GM12878 (cell line): Measurements from ENCODE around the gene PRSS56. TPM values are rescaled to one million over a fixed set of nuclear protein-coding genes. Genes with fewer than 3 reads are reported as not detected.

Source experiments
- ATAC-seq: fragments of 200-7000 bp; cut with Tn5 transposase; 3 replicates; pipeline ENCODE4 v1.9.1; 2020; ENCODE audit warnings: mild to moderate bottlenecking, moderate library complexity
- BruUV-seq: library from RNA; stranded (reverse); fragments of 400-500 nt; replicated peaks from 2 replicates; lab custom pipeline; 2021; lab: Mats Ljungman, UMichigan
- CTCF ChIA-PET: fragments of 300-600 bp; sonication (Branson Sonifier 250); formaldehyde crosslinking; extraction: SDS; loops from one replicate; lab custom pipeline; 2021; ENCODE audit warnings: inconsistent platforms; lab: Yijun Ruan, JAX
- POLR2A ChIA-PET: fragments of 350-600 bp; formaldehyde crosslinking; extraction: SDS; loops from one replicate; lab custom pipeline; 2021; ENCODE audit warnings: inconsistent platforms; lab: Charles Lee
- RAD21 ChIA-PET: fragments of 300-600 bp; sonication (Branson Sonifier 250); formaldehyde crosslinking; loops from one replicate; lab custom pipeline; 2023; ENCODE audit warnings: antibody characterized with exemption; ENCODE audit not compliant: unreplicated experiment; lab: Charles Lee
- SMC1A ChIA-PET: fragments of 300-600 bp; sonication (Branson Sonifier 250); formaldehyde crosslinking; loops from one replicate; lab custom pipeline; 2023; ENCODE audit not compliant: unreplicated experiment, uncharacterized antibody; lab: Charles Lee
- DNase-seq: peaks from one replicate; pipeline ENCODE4 v3.0.0-alpha.2; 2011; ENCODE audit warnings: low read depth, low spot score
- FAIRE-seq: peaks from 3 replicates; lab custom pipeline; 2011; peaks lifted over from hg19 to GRCh38; lab: Jason Lieb, UNC
- H2AFZ ChIP-seq: 2 replicates; pipeline ENCODE4 v1.6.0; 2011; ENCODE audit warnings: low read depth, low read length, control low read depth; ENCODE audit not compliant: control insufficient read depth
- H3K27ac ChIP-seq: 2 replicates; pipeline ENCODE4 v1.5.1; 2011; ENCODE audit warnings: control low read depth; ENCODE audit not compliant: control insufficient read depth, insufficient read depth
- H3K27me3 ChIP-seq, 2 experiments: replicated peaks in 1 of 2; 2 replicates each; pipeline versions ENCODE4 v1.6.0 to v1.6.1; 2011; ENCODE audit warnings: low read length in 1 of 2; ENCODE audit not compliant: control insufficient read depth in 2 of 2, insufficient read depth in 2 of 2
- H3K36me3 ChIP-seq, 2 experiments: 2 replicates each; pipeline ENCODE4 v1.5.1; 2011; ENCODE audit warnings: low read length in 1 of 2; ENCODE audit not compliant: control insufficient read depth in 2 of 2, insufficient read depth in 2 of 2
- H3K4me1 ChIP-seq: 2 replicates; pipeline ENCODE4 v1.6.1; 2011; ENCODE audit warnings: mild to moderate bottlenecking, low read length, moderate library complexity, mixed read lengths; ENCODE audit not compliant: control insufficient read depth, insufficient read depth
- H3K4me2 ChIP-seq: 2 replicates; pipeline ENCODE4 v1.6.0; 2011; ENCODE audit warnings: control low read depth; ENCODE audit not compliant: control insufficient read depth, insufficient read depth
- H3K4me3 ChIP-seq: fragments of 200-600 bp; sonication (generic); 2 replicates; pipeline ENCODE4 v1.5.1; 2016
- H3K79me2 ChIP-seq: 2 replicates; pipeline ENCODE4 v1.6.0; 2011; ENCODE audit warnings: low read length; ENCODE audit not compliant: control insufficient read depth, insufficient read depth
- H3K9ac ChIP-seq: 2 replicates; pipeline ENCODE4 v1.8.0; 2011; ENCODE audit warnings: low read length, control low read depth, mixed read lengths; ENCODE audit not compliant: control insufficient read depth, insufficient read depth
- H3K9me3 ChIP-seq: replicated peaks from 3 replicates; pipeline ENCODE4 v1.5.1; 2011; ENCODE audit warnings: mild to moderate bottlenecking, low read length; ENCODE audit not compliant: control insufficient read depth, insufficient read depth
- H4K20me1 ChIP-seq: 2 replicates; pipeline ENCODE4 v1.6.0; 2011; ENCODE audit not compliant: control insufficient read depth, insufficient read depth
- BACH1 ChIP-seq: fragments of 450-650 bp; IDR thresholded peaks from 2 replicates; pipeline ENCODE4 v1.6.1; 2017; ENCODE audit warnings: mild to moderate bottlenecking, borderline replicate concordance
- CBX3 ChIP-seq: fragments of 200-600 bp; sonication (generic); IDR thresholded peaks from 2 replicates; pipeline ENCODE4 v1.6.1; 2016; ENCODE audit warnings: low read depth, borderline replicate concordance
- CEBPB ChIP-seq, 2 experiments: fragments of 150-350 bp in 1 of 2; IDR thresholded peaks; 2 replicates each; pipeline ENCODE4 v1.6.1; 2012 to 2014; ENCODE audit warnings: low read depth in 2 of 2, low read length in 2 of 2, borderline replicate concordance in 1 of 2, inconsistent platforms in 1 of 2
- CREB1 ChIP-seq: IDR thresholded peaks from 2 replicates; pipeline ENCODE4 v1.6.1; 2012; ENCODE audit warnings: low read depth, mild to moderate bottlenecking, inconsistent platforms
- KLF5 ChIP-seq: fragments of 450-650 bp; IDR thresholded peaks from 2 replicates; pipeline ENCODE4 v1.6.1; 2014; ENCODE audit warnings: mild to moderate bottlenecking; ENCODE audit not compliant: partially characterized antibody
- LARP7 ChIP-seq: fragments of 450-650 bp; IDR thresholded peaks from 2 replicates; pipeline ENCODE4 v1.6.1; 2017; ENCODE audit warnings: mild to moderate bottlenecking
- MEF2A ChIP-seq: IDR thresholded peaks from 2 replicates; pipeline ENCODE4 v1.6.1; 2011; ENCODE audit warnings: low read depth, mild to moderate bottlenecking, low read length, moderate library complexity; ENCODE audit not compliant: insufficient read depth
- MTA2 ChIP-seq: fragments of 450-650 bp; IDR thresholded peaks from 2 replicates; pipeline ENCODE4 v1.6.1; 2016; ENCODE audit warnings: low read depth, mild to moderate bottlenecking, moderate library complexity
- NFYA ChIP-seq: IDR thresholded peaks from 2 replicates; pipeline ENCODE4 v1.6.1; 2011; ENCODE audit warnings: low read depth, mild to moderate bottlenecking, low read length, improper control_type of control experiment, borderline replicate concordance
- PAX8 ChIP-seq: fragments of 450-650 bp; IDR thresholded peaks from 2 replicates; pipeline ENCODE4 v1.6.1; 2017; ENCODE audit warnings: mild to moderate bottlenecking, moderate library complexity
- POLR2A ChIP-seq: IDR thresholded peaks from 2 replicates; pipeline ENCODE4 v1.6.1; 2011; ENCODE audit warnings: low read depth, mild to moderate bottlenecking, low read length
- RB1 ChIP-seq: fragments of 450-650 bp; formaldehyde crosslinking; IDR thresholded peaks from 2 replicates; pipeline ENCODE4 v1.6.1; 2017; ENCODE audit warnings: mild to moderate bottlenecking, borderline replicate concordance
- RELA ChIP-seq: fragments of 450-650 bp; IDR thresholded peaks from 2 replicates; pipeline ENCODE4 v1.8.0; 2014; ENCODE audit warnings: borderline replicate concordance; ENCODE audit not compliant: partially characterized antibody
- RFX5 ChIP-seq: IDR thresholded peaks from 2 replicates; pipeline ENCODE4 v1.6.1; 2011; ENCODE audit warnings: low read depth, low read length, improper control_type of control experiment
- SIN3A ChIP-seq: IDR thresholded peaks from 2 replicates; pipeline ENCODE4 v1.6.1; 2012; ENCODE audit warnings: low read depth, low read length, improper control_type of control experiment
- SRF ChIP-seq, 2 experiments: IDR thresholded peaks; 2 replicates each; pipeline ENCODE4 v1.6.1; 2011; ENCODE audit warnings: low read depth in 2 of 2, low read length in 2 of 2, mild to moderate bottlenecking in 1 of 2, moderate library complexity in 1 of 2
- STAT3 ChIP-seq: IDR thresholded peaks from 2 replicates; pipeline ENCODE4 v1.6.1; 2011; ENCODE audit warnings: low read depth, low read length, improper control_type of control experiment
- ZNF207 ChIP-seq: fragments of 450-650 bp; IDR thresholded peaks from 2 replicates; pipeline ENCODE4 v1.6.1; 2014; ENCODE audit warnings: antibody characterized with exemption, mild to moderate bottlenecking, borderline replicate concordance
- ZZZ3 ChIP-seq: IDR thresholded peaks from 2 replicates; pipeline ENCODE4 v1.6.1; 2011; ENCODE audit warnings: low read depth; ENCODE audit not compliant: control insufficient read depth, insufficient read length
- WGBS: methylation state at CpG from one replicate; pipeline ENCODE4 v1.1.6; 2016; ENCODE audit warnings: low lambda C conversion rate; ENCODE audit not compliant: insufficient replicate concordance, insufficient coverage; ENCODE audit errors: missing lambda C conversion rate; 5-methylcytosine and 5-hydroxymethylcytosine counted together
- in situ Hi-C: fragments of 300-500 bp; cut with MboI; formaldehyde crosslinking; loops from 9 replicates; pipeline ENCODE4 v1.14.3; 2018; ENCODE audit warnings: mixed read lengths
- intact Hi-C: fragments of 100-400 bp; cut with micrococcal nuclease; formaldehyde crosslinking; loops from one replicate; pipeline ENCODE4 v1.14.2; 2022; ENCODE audit not compliant: unreplicated experiment
- polyA plus RNA-seq, 11 experiments: library from polyadenylated mRNA; depleted of rRNA in 4 of 11; unstranded in 6 of 11; stranded (reverse) in 5 of 11; fragments of >200 nt; fragmentation: Nextera tagmentation in 4 of 11; fragmentation: Illumina TruSeq in 1 of 11; extraction: Ambion mirVana in 4 of 11; extraction: Trizol in 1 of 11; gene quantifications; 1 replicate in 1 of 11; 2 replicates in 10 of 11; pipeline versions ENCODE4 v1.2.1 to v1.2.3, GENCODE V29; 2011 to 2016; ENCODE audit warnings: inconsistent platforms in 2 of 11, missing spikeins in 2 of 11, low read depth in 1 of 11
- total RNA-seq, 4 experiments: library from RNA; depleted of rRNA in 3 of 4; stranded (reverse); fragments of >200 nt in 3 of 4; fragmentation: Illumina TruSeq in 1 of 4; extraction: Trizol in 1 of 4; gene quantifications; 2 replicates each; pipeline versions ENCODE4 v1.2.1 to v1.2.3, GENCODE V29; 2013 to 2021
- TF ChIP-seq, protein P1 (sequence below): fragments of 450-650 bp; IDR thresholded peaks from 2 replicates; pipeline ENCODE4 v1.6.1; 2016; ENCODE audit warnings: mild to moderate bottlenecking
- TF ChIP-seq, protein P2 (sequence below): IDR thresholded peaks from 2 replicates; pipeline ENCODE4 v1.6.1; 2011; ENCODE audit warnings: borderline replicate concordance, low read depth, mild to moderate bottlenecking, moderate library complexity, low read length; ENCODE audit not compliant: insufficient read depth, poor library complexity, severe bottlenecking

Gene PRSS56
- total and polyA plus RNA-seq, 10 of the 15 experiments (the other 5 are each of a cell fraction or from before 2014, with no cell fraction given), result not detected

DNA sequence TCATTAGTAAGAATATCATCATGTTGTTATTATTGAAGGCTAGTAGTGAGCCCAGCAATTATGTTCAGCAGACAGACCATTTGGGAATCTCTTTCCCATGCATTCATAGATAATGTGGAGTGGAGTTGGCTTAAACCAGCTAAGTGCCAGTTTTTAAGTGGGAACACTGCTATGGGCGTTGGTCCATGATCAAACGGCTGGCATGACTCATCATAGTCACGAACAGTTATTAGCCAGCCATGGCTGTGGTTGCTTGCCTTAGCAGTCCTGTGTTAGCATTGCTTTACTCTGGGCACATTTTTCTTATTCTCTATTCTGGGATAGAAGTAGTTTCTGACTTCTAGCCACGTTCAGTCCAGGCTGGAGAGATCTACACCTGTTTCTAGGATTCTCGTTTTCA, 48.0 kb downstream of the PRSS56 start (continued):
- TF ChIP-seq MEF2A (no peak), LARP7 (no peak), PAX8 (no peak), RFX5 (no peak), NFYA (no peak), BACH1 (no peak), RB1 (no peak), MTA2 (no peak), CBX3 (no peak)
- TF ChIP-seq, all 136 proteins: peak for 0

DNA sequence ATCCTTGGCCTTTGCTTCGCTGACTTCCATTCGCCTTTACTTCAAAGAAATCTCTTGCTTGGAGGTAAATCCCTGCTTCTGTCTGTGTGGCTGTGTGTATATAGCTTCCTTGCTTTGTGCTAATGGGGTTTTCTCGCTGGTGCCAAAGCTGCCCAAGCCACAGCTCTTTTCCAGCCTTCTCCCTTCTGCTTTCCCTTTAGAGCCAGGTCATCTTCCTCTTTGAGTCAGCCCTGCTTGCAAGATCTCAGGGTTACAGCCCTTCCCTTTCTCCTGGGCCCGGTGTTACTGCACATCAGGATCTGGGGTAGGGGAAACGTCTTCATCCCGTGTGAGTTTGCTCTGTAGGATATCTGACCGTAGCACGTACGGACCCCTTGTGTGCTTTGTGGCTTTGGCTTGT, 49.4 kb downstream of the PRSS56 start:
- Histone ChIP-seq H3K27me3 (no peaks in the 10 kb centered on the region), H3K4me2 (no peak overlapping the region), H3K4me3 (no peak overlapping the region), H3K9ac (no peak overlapping the region), H3K4me1 (no peaks in the 10 kb centered on the region), H2AFZ (no peak overlapping the region)
- BruUV-seq, result no TSS peak
- ChIA-PET POLR2A (interaction anchor here (1.1 kb wide), 1 partner anchor 21 kb away, joined by 3 read pairs; no protein-coding TSS in a partner anchor), CTCF (no interaction called here)
- FAIRE-seq, result no peak
- TF ChIP-seq RELA (no peak), KLF5 (no peak), ZNF207 (no peak), STAT3 (no peak), PAX8 (no peak), SRF (IDR thresholded peaks at IDR 0.05; ENCODE audit: low read depth in 2 of 2, low read length in 2 of 2) (no peak), RFX5 (no peak), SIN3A (no peak), POLR2A (no peak), CEBPB (IDR thresholded peaks at IDR 0.05; ENCODE audit: borderline replicate concordance in 1 of 2, low read depth in 2 of 2, low read length in 2 of 2) (no peak), ZZZ3 (no peak), CREB1 (no peak)
- TF ChIP-seq, protein P1, sequence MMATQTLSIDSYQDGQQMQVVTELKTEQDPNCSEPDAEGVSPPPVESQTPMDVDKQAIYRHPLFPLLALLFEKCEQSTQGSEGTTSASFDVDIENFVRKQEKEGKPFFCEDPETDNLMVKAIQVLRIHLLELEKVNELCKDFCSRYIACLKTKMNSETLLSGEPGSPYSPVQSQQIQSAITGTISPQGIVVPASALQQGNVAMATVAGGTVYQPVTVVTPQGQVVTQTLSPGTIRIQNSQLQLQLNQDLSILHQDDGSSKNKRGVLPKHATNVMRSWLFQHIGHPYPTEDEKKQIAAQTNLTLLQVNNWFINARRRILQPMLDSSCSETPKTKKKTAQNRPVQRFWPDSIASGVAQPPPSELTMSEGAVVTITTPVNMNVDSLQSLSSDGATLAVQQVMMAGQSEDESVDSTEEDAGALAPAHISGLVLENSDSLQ, result no peak
- TF ChIP-seq, protein P2, sequence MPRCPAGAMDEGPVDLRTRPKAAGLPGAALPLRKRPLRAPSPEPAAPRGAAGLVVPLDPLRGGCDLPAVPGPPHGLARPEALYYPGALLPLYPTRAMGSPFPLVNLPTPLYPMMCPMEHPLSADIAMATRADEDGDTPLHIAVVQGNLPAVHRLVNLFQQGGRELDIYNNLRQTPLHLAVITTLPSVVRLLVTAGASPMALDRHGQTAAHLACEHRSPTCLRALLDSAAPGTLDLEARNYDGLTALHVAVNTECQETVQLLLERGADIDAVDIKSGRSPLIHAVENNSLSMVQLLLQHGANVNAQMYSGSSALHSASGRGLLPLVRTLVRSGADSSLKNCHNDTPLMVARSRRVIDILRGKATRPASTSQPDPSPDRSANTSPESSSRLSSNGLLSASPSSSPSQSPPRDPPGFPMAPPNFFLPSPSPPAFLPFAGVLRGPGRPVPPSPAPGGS, result no peak
- TF ChIP-seq, all 136 proteins: peak for 0
- 95% methylated on average over 9 of the region's 9 CpGs for WGBS
- intact Hi-C loops (no loop called here), in situ Hi-C loops (no loop called here)
- no peak for ATAC-seq
- ChIA-PET RAD21 (no interaction called here), SMC1A (no interaction called here)
- Histone ChIP-seq H3K79me2 (no peaks in the 10 kb centered on the region), H3K9me3 (no peaks in the 10 kb centered on the region), H3K36me3 (peaks cover 15 to 42% of the 10 kb centered on the region in 2 experiments), H3K27ac (no peak overlapping the region), H4K20me1 (no peaks in the 10 kb centered on the region)
- no peak for DNase-seq
